Measurements from ENCODE around the gene COX19. TPM values are rescaled to one million over a fixed set of nuclear protein-coding genes. Genes with fewer than 3 reads are reported as not detected.

The COX19 gene
- total RNA-seq, 1 experiment from 2014 or later: 12.3 TPM

GRCh38 chr7:983004-983615 lies 7.8 kb upstream of the COX19 start, which contains the start of gene CYP2W1:
CYP2W1 (plus strand) TSS chr7:983181; CDS start chr7:983212, 31 bp downstream.
- H3K79me2 ChIP-seq (ENCODE audit: insufficient read depth, low read length): no peaks in the 10 kb centered on the region
- H3K18ac ChIP-seq (ENCODE audit: insufficient read length, low read depth, low read length): no peak within 1 kb of the TSS
- no peak within 1 kb of the TSS for H3K27ac ChIP-seq (ENCODE audit: insufficient read length, low read depth, low read length)
- H3K9ac ChIP-seq (ENCODE audit: extremely low read depth, insufficient read length, low read length): no peak within 1 kb of the TSS
- Mint-ChIP-seq H3K9me3 (no peaks in the 10 kb centered on the region), H3K27me3 (ENCODE audit: low read depth) (peaks cover 3% of the 10 kb centered on the region; the same call in 1 of the 2 replicates), H3K4me1 (peaks cover 2 to 6% of the 10 kb centered on the region in 2 experiments; a peak in 2 of 4 replicates), H3K4me3 (no peak within 1 kb of the TSS), H3K27ac (no peak within 1 kb of the TSS), H3K36me3 (ENCODE audit: insufficient read depth in 1 of 3, low read depth in 3 of 3) (no peaks in the 10 kb centered on the region)
- H3K27me3 ChIP-seq (ENCODE audit: insufficient read depth, low read length): no peaks in the 10 kb centered on the region
- no peaks in the 10 kb centered on the region for H3K4me1 ChIP-seq (ENCODE audit: insufficient read depth, low read length)
- no peaks in the 10 kb centered on the region for H3K23me2 ChIP-seq (ENCODE audit: insufficient read length, low read depth, low read length, poor library complexity, severe bottlenecking)
- H2BK20ac ChIP-seq (ENCODE audit: low read depth, low read length, poor library complexity, severe bottlenecking): no peak within 1 kb of the TSS
- no peak for TF ChIP-seq CTCF (conservative IDR thresholded peaks at IDR 0.05)
- H3T11ph ChIP-seq (ENCODE audit: low read length): no peak within 1 kb of the TSS
- H4K20me1 ChIP-seq (ENCODE audit: control insufficient read depth, insufficient read depth, insufficient read length): no peaks in the 10 kb centered on the region
- peak within 1 kb of the TSS; percentile 68 for H4K91ac ChIP-seq (ENCODE audit: insufficient read length, low read depth, low read length)
- H4K5ac ChIP-seq (ENCODE audit: insufficient read length, low read depth, low read length): no peak within 1 kb of the TSS
- no peak within 1 kb of the TSS for H2BK12ac ChIP-seq (ENCODE audit: insufficient read length, low read depth, low read length)
- no peaks in the 10 kb centered on the region for H3K9me3 ChIP-seq (ENCODE audit: control insufficient read depth, low read depth, low read length)
- H3K23ac ChIP-seq (ENCODE audit: insufficient read length, low read depth, low read length): no peak within 1 kb of the TSS
- no CpG with 5 or more reads among the region's 34 CpGs for WGBS (ENCODE audit: extremely low coverage, insufficient read length, low lambda C conversion rate)
- no peak within 1 kb of the TSS; the same call in 1 of the 2 replicates for H3K14ac ChIP-seq (ENCODE audit: insufficient read depth, low read length)
- no peak within 1 kb of the TSS for H3K4ac ChIP-seq (ENCODE audit: low read depth, low read length)
- H2AK5ac ChIP-seq (ENCODE audit: insufficient read length, low read length): no peak within 1 kb of the TSS
- no peak within 1 kb of the TSS for H3K4me2 ChIP-seq (ENCODE audit: insufficient read depth, insufficient read length, low read length)
- DNase-seq: no peak
- no peak within 1 kb of the TSS for H2BK5ac ChIP-seq (ENCODE audit: insufficient read length, low read length)
- H3K79me1 ChIP-seq (ENCODE audit: insufficient read depth, low read depth, low read length, poor library complexity, severe bottlenecking): no peaks in the 10 kb centered on the region
- no peak within 1 kb of the TSS for H2BK15ac ChIP-seq (ENCODE audit: low read depth, low read length)
- no peak within 1 kb of the TSS for H4K8ac ChIP-seq (replicated peaks; ENCODE audit: insufficient read length, low read depth, low read length)
- H2BK120ac ChIP-seq (ENCODE audit: low read depth, low read length, poor library complexity, severe bottlenecking): no peak within 1 kb of the TSS
- H2AFZ ChIP-seq (ENCODE audit: low read length): no peak within 1 kb of the TSS
- H3K56ac ChIP-seq (ENCODE audit: insufficient read length, low read depth, low read length): no peak within 1 kb of the TSS

Measured in H9 (cell line).